Myocyte (in vitro differentiated cells): ENCODE results near the gene KATNB1. TPM values are rescaled to one million over a fixed set of nuclear protein-coding genes. Genes with fewer than 3 reads are reported as not detected.
A peak's percentile ranks its signal among the peaks of the same experiment; 100 is the strongest.

Source experiments
- DNase-seq: peaks from one replicate; pipeline ENCODE4 v3.0.0-alpha.2; 2012; ENCODE audit warnings: low read depth
- polyA plus RNA-seq: library from polyadenylated mRNA; unstranded; fragments of >200 nt; gene quantifications from one replicate; pipeline ENCODE4 v1.2.1, GENCODE V29; 2012; ENCODE audit warnings: missing spikeins
- total RNA-seq: library from RNA; depleted of rRNA; stranded (reverse); fragments of >200 nt; gene quantifications from 2 replicates; pipeline ENCODE4 v1.2.3, GENCODE V29; 2014

KATNB1 gene
- 32.9 and 51.3 TPM in 2 replicates for total RNA-seq
- polyA plus RNA-seq = 28.6 TPM

- no peak for DNase-seq
Measured at GRCh38 chr16:57735755-57736418, at the start of gene KATNB1. KATNB1 (plus strand) TSS chr16:57735770; CDS start chr16:57737244, 1,474 bp downstream.

- DNase-seq = no peak
Measured at GRCh38 chr16:57686577-57686976, 49.0 kb upstream of the KATNB1 start.

- no peak for DNase-seq
Measured at GRCh38 chr16:57687363-57687929, 48.1 kb upstream of the KATNB1 start.

GRCh38 chr16:57688487-57688986 is 47.0 kb upstream of the KATNB1 start:
- no peak for DNase-seq

- DNase-seq = no peak
Measured at GRCh38 chr16:57688987-57689761, 46.4 kb upstream of the KATNB1 start.

- no peak for DNase-seq
Measured at GRCh38 chr16:57689762-57690558, 45.6 kb upstream of the KATNB1 start.

GRCh38 chr16:57690782-57691471 is 44.6 kb upstream of the KATNB1 start:
- no peak for DNase-seq

- no peak for DNase-seq
Measured at GRCh38 chr16:57692636-57693035, 42.9 kb upstream of the KATNB1 start.

GRCh38 chr16:57693550-57693949 is 42.0 kb upstream of the KATNB1 start:
- DNase-seq = no peak

GRCh38 chr16:57694231-57694724 is 41.3 kb upstream of the KATNB1 start:
- DNase-seq = no peak

- peak; percentile 20 for DNase-seq
Measured at GRCh38 chr16:57694725-57695679, 40.6 kb upstream of the KATNB1 start, which contains the start of gene DRC7. DRC7 (plus strand) TSS chr16:57694806; CDS start chr16:57697950, 3,144 bp downstream.

GRCh38 chr16:57695680-57696069 is 39.9 kb upstream of the KATNB1 start:
- DNase-seq = no peak

GRCh38 chr16:57696240-57696639 is 39.3 kb upstream of the KATNB1 start:
- no peak for DNase-seq

GRCh38 chr16:57697896-57698537 is 37.6 kb upstream of the KATNB1 start:
- DNase-seq = no peak

- no peak for DNase-seq
Measured at GRCh38 chr16:57698812-57699405, 36.7 kb upstream of the KATNB1 start.

- DNase-seq = no peak
Measured at GRCh38 chr16:57699481-57699880, 36.1 kb upstream of the KATNB1 start.

- no peak for DNase-seq
Measured at GRCh38 chr16:57699899-57700298, 35.7 kb upstream of the KATNB1 start.
